Central memory CD4-positive, alpha-beta T cell (primary cell): ENCODE measurements around the gene TNK2.
"Not testable (repeated sequence)": the region's sequence is repeated elsewhere in the genome, so short reads cannot be mapped to it uniquely, and the experiment has no call there.

Experiments
- DNase-seq: peaks from one replicate; pipeline ENCODE4 v3.0.0; 2022

Gene TNK2

DNA sequence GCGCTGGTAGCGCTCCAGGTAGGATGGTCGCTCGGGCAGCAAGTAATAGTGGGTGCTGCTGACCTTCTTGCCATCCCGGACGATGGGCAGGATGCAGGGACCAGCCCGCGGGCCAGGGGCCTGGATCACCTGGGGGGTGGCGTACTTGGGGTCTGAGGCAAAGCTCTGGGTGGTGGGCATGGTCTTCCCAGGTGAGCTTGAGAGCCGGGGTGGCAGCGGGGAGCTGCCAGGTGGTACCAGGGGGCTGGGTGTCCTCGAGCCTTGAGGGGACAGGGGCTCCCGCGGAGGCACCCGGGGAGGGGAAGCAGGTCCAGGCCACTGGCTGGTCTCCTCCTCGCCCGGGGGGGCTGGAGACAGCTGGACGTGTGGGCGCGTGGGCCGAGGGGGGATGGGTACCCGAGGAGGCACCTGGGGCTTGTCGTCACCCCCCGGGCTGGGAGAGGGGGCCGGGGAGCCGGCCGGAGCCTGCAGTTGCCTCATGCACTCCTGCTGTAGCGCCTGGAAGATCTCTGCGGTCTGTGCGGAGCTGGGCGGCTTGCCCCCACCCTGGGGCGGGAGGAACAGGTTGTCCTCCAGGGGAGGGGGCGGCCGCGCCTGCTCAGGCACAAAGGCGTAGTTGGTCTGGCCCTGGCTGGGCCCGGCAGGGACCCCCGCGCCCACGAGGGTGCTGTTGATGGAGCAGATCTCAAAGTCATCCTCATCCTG, 40.6 kb downstream of the TNK2 start:
- no peak for DNase-seq

DNA sequence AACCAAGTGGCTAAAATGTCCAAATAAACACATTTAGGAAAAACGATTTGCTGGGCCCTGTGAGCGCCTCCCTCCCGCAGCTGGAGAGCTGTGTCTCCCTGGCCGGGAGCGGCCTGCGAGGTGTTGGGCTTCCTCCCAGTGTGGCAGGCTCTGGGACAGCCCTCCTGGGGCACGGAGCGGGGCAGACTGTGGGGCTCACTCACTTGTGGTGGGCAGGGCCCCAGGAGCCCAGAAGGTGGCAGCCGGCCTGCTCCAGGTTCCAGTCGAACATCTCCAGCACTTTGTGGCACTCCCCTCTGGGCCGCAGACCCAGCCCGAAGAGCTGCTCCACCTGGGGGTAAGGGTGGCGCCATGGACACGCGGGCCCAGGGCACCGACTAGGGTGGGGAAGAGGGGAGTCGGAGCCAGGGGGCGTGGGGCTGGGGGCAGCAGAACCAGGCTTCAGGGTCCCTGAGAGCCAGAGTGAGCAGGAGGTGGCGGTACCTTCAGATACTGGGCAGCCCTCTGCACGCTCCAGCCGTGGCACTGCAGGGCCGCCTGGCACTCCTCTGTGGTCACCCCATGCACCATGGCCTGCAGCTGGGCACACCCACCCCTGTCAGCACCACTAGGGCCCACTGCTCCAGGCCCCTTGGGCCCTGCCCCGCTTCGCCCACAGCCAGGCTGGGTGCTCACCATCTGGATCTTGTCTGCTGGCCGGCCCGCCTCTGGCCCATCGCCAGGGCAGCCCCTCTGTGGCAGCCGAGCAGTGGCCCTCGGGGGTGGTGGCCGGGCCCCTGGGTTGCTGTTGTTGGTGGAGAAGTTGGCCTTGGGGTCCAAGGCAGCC, 41.5 kb downstream of the TNK2 start:
- DNase-seq: no peak

DNA sequence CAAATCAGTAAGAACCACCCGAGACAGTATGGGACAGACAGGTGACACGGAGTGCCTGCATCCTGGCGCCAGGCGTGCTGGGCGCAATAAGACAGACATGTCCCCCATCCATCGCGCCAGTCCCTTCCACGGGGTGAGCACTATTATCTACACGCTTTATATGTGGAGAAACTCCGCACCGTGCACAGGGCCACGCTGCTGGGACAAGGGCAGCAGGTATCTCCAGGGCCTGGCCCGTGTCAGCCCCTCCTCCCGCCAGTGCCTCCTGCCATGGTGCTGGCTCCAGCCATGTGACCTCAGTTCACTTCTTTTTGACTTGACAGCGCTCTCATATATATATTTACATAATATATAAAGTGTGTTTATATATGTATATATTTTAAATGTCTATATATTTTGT, 42.6 kb downstream of the TNK2 start:
- DNase-seq: no peak

DNA sequence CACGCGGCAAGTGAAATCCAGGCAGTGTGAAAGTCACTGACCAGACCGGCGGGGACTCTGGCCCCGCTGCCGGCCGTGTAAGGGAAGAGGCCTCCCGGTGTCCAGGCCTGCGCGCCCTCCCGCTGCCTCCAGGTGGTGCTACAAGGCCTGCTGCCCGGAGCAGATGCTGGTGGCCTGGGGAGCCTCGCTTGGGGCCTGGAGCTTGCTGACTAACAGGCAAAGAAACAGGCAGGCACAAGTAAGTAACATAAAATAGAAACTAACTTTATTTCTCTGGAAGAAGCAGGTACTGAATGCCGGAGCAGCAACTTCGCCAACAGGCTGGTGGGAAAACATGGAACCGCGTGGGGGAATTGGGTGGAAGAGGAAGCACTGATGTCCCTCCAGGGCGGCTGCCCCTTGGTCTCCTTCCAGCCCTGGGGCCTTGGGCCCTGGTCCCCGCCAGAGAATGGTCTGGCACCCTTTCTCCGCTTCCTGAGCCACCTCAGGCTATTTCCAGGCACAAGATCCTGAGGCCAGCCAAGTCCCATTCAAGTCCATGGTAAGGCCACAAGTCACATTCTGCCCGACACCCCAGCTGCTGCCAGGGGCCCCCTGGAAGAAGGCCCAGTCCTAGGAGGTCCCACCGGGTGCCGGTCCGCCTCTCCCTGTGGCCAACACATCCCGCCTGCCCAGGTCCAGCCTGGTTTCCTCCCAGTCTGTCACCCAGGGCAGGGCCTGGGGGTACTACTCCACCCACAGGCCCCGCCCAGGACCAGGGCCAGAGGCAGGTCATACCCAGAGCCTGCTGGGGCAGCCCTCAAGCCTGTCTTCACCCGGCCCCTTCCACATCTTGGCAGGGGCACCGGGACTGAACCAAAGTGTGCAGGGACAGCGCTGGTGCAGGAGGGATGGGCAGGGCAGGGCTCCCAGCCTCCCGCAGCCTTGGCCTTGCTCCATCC, 45.0 kb downstream of the TNK2 start:
- peak; percentile 40 for DNase-seq

DNA sequence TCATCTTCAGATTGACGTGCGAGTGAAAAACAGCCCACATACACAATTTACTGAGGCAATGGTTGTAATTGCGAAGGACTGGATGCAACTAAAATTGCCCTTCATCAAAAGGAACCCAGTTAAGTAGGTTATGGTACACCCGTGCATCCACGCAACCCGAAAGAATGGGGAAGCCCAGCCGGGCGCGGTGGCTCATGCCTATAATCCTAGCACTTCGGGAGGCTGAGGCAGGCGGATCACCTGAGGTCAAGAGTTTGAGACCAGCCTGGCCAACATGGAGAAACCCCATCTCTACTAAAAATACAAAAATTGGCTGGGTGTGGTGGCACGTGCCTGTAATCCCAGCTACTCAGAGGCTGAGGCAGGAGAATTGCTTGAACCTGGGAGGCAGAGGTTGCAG, 46.0 kb downstream of the TNK2 start:
- not testable (repeated sequence) for DNase-seq

DNA sequence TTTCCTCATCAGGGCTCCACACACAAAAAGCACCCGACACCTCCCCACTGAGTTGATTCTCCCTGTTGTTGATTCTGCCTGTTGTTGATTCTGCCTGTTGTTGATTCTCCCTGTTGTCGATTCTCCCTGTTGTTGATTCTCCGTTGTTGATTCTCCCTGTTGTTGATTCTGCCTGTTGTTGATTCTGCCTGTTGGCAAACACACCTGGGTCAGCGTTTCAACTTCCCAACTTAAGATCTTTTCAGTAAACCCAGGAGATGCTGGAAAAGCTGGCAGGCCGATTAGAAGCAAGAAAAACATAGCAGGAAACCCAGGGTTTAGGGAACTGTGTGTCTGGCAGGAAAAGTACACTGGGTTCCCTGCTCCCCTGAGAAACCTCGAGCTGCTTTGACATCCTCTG, 47.9 kb downstream of the TNK2 start:
- DNase-seq: no peak

DNA sequence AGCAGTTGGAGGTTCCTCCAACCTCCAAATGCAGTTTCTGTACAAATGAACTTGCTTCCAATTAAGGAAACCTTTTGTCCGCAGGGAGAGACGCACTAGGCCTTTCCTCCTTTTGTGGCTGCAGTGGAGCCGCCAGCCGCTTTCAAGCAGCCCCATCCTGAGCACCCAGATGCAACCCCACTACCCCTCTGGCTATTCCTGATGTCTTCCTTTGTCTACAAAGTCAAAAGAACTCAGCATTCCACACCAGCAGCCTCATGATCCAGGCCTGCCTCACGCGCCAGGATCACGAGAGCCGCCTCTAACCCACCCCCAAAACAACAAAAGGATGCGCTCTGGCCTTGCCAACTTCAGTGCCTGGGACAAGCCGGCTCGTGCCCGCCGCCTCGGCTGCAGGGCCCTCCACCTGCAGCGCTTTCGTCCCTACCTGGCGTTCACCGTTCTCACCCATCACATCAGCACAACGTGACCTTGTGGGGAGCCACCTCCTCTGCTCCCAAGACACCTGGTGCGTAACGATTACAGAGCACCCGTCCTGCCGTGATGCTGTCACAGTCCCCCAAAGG, 48.4 kb downstream of the TNK2 start:
- DNase-seq: no peak

DNA sequence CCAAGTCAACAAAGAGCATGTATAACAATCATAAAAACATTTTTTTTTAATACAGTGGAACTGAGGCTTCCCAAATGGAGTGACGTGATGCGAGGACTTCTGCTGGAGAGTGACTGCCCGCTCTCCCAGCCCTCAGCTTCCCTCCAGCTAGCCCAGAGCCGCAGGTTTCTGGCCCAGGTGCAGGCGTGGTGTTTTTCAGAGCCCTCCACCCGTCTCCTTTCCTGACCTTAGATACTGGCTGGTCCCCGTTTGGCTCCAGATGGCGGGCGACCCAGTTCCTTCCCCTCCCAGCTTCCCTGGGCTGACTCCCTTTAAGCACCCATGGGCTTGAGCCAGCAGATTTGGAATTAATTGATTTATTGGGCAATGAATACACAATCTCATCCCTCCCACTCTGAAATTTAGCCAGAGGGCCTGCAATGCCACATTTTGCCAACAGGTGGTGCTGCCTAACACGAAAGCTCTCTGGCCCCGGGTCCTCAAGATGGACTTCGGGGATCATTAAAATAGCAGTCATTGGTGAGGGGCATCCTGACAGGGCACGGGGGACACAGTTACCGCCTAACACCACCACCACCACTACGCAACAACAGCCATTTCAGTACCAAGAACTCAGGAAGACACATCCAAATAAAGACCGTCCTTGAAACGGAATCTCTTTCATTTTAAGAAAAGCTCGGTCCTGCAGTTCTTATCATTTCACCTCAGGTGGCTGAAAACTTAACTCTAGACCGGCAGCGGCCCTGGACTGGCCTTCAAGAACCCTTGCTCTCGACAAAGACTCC, 49.1 kb downstream of the TNK2 start:
- peak; percentile 59 for DNase-seq

DNA sequence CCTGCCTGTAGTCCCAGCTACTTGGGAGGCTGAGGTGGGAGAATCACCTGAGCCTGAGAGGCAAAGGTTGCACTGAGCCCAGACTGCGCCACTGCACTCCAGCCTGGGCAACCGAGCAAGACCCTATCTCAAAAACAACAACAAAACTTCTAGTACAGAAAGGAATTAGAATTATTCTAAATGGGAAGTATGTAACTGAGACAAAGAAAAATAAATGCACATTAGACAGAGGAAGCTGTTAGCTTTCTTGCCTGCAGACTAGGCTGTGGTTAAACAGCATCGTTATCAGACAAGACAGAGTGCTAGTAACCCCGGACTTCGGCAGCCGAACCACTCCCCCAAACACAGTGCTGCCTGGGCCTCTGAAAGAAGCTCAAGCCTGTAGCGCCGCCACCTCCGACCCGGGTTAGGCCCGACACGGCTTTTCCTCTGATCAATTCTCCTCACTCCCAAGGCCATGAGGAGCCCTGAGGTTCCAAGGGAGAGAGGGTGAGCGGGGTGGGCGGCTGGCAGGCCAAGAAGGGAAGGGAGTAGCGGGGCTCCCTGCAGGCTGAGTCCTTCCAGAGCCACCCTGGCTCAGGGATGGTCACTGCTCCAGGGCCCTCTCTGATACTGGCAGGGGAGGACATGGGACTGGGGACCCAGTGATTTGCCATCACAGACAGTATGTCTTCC, 51.8 kb downstream of the TNK2 start:
- DNase-seq: no peak

DNA sequence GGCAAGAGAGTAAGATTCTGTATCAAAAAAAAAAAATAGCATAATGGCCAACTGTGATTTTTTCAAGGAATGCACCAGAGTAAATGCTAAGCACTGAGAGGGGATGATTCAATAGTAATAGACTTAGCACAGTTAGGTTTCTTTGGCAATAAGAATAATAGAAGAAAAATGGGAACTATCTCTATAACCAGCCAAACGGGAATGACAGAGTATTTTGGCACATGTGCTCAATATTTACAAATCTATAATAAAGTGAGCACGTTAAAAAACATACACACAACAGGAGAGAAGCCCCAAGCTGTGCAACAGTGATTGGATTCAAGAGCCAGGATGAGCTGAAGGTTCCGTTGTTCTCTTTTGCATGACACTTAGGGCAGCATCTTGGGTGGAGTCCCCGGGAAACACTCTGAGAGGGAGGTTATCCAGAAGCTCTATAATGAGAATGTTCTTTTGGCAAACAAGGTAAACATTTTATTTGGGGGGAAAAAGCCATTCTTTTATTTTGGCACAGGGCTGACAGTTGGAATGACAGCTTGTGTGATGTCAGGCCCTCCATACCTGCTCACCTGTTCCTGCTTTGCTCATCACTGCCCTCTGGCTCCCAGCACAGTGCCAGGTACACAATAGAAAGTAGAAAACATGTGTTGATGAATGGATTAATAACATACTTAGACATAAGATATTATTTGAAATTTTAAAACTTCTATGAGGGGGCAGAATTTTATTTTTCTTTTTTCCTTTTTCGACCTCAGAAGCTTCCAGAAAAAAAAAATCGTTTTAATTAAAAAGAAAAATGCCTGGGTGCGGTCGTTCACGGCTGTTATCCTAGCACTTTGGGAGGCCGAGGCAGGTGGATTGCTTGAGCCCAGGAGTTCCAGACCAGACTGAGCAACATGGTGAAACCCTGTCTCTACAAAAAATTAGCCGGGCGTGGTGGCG, 52.6 kb downstream of the TNK2 start:
- DNase-seq: no peak

DNA sequence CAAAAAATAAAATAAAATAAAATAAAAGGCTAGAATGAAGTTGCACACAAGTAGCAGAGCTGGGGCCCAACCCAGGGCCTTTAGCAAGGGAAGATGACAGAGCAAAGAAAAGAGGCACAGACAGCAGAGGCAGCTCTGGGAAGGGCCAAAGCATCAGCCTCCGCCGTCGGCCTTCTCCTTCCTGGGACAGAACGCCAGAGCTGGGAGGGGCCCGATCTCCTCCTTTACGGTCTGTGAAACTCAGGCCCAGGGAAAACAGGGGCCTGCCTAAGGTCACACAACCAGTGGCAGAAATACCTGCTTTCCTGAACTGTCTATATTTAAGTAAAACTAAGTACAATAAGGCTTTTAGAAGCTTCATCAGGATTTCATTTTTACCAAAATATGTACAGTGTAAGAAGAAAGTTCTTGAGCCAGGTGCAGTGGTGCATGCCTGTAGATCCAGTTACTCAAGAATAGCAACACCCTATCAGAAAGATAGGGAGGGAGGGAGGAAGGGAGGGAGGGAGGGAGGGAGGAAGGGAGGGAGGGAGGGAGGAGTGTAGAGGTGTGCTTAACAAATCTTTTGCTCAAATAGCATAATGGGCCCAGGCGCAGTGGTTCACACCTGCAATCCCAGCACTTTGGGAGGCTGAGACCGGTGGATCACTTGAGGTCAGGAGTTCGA, 53.6 kb downstream of the TNK2 start:
- no peak for DNase-seq

DNA sequence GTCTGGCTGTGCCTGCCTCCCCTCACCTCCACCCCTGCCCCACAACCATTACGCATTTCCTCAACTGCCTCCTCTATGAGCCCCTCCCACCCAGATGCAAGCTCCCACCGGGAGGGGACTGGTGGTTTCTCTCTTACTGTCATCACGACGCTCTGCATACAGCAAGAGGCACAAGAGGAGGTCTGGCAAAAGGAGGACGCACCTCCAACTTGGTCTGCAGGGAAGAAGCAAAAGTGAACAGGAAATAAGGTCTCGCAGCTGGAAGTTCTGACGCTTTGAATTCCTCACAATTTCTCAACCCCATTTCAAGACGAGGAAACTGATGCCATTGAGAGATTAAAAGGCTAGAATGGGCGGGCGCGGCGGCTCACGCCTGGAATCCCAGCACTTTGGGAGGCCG, 54.4 kb downstream of the TNK2 start:
- no peak for DNase-seq

DNA sequence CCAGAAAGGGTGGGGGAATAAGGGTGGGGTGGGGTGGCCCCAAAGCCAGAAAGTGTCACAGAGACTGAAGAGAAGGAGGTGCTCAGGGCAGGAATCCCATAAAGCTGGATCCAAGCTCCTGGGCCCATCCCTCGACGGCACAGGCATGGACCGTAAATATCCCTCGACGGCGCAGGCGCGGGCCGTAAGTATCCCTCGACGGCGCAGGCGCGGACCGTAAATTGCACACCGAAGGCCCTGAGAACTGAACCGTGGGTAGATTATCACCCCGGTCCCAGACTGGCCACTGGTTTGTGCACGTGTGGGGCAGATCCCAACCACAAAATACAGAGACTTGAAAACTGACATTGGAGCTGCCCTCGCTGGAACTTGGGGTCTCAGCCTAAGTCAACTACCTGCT, 55.3 kb downstream of the TNK2 start:
- no peak for DNase-seq

DNA sequence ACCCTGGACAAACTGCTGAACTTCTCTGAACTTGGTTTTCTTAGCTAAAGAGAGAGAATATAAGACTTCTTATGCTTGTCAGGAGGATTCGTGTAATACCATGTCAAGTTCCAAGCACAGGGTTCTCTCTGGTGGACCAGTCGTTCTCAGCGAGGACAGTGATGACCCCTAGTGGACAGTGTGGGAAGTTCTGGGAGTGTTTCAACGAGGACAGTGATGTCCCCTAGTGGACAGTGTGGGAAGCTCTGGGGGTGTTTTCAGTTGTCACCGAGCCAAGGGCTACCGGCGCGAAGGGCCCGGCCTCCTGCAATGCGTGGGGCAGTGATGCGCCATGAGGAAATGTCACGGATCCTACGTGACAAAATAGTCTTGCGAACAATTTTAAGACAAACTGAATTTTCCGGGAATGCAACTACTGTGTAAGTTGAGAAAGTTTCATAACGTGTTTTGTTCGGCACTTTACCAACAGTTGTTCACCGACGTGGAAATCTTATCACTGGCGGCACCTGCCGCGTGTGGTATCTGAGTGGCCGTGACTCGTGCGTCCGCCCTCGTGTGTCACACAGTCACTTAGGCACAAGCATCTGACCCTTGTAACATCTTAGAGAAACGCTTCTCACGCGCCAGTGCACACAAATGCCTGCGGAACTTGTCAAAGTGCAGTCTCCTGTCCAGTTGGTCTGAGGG, 57.4 kb downstream of the TNK2 start:
- DNase-seq: peak; percentile 84

DNA sequence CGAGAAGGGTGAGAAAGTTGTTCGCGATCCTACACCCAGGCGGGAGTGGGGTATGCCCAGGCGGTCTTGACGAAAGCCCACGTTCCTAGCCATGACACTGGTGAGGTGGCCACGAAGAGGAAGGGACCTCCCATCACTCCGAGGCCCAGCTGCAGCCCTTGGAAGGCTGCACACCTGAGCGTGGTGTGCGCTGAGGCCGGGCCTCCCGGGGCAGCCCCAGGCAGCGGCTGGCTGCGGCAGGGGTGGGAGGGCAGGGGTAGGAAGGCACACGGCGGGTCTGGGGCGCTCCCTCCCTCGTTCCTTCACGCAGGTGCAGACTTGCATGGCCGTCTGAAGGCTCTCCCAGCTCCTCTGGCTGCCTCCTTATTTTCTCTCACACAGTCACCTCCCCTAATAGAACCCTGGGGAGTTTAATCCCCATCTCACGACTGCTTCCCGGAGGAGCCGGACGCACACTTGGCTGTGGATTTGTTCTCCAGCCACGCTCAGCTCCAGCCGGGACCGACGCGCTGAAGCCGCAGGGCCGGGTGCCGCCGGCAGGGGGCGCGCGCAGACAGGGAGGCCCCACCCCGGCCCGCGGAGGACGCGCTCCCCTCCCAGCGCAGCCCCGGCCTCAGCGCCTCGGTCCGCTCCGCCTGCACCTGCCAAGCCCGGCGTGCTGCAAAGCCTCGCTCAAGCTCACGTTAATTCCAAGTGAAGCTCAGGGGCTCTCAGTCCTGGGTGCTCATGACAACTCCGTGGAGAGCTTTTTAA, 58.9 kb downstream of the TNK2 start:
- DNase-seq: peak; percentile 59

DNA sequence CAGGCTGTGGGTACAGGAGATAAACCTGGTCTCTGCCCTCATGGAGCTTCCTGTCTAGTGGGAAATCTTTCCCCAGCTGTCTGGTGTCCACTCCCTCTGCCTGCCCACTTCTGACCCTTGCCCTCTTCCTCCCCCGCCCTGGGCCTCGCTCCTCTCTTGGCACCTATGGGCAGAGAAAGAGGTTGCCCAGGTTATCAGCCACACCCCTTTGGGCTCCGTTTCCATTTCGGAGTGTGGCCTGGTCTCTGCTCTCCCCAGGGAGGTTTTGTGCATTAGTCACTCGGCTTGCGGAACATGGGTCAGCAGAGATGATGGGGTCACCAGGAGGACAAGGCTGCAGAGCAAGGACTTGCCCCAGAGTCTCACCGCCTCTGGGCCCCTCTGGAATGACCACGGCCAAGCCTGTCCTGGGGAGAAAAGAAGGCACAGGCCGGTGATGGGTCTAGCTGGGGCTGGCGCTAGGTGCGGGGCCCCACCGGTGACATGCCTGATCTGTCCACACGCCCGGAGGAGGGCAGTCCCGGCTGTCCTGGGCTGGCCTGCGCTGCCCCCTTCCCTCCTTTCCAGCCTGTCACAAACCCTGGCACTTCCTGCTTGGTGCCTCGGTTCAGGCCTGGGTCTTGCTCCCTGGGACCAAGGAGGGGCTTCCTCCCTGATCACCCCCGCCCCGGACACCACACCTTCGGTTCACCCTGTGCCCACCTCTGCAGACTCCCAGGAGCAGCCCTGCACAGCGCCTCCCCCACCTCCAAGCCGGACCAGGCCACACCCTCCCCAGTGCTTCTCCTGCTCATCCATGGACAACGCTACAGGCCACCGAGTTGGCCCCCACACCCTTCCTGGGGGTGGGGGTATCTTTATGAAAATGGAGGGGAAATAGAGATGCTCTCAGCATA, 61.0 kb downstream of the TNK2 start:
- no peak for DNase-seq

DNA sequence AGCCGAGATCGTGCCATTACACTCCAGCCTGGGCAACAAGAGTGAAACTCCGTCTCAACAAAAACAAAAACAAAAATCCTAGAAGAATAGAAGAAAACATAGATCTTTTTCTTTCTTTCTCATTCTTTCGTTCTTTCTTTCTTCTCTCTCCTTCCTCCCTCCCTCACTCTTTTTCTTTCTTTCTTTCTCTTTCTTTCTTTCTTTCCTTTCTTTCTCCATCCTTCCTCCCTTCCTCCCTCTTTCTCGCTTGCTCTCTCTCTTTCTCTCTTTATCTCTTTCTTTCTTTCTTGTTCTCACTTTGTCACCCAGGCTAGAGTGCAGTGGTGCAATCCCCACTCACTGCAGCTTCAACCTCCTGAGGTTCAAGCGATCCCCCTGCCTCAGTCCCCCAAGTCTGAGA, 62.9 kb downstream of the TNK2 start:
- no peak for DNase-seq
